ENCODE data around the gene PHC2.
"Not testable (repeated sequence)": the region's sequence is repeated elsewhere in the genome, so short reads cannot be mapped to it uniquely, and the experiment has no call there.

Gene PHC2

DNA sequence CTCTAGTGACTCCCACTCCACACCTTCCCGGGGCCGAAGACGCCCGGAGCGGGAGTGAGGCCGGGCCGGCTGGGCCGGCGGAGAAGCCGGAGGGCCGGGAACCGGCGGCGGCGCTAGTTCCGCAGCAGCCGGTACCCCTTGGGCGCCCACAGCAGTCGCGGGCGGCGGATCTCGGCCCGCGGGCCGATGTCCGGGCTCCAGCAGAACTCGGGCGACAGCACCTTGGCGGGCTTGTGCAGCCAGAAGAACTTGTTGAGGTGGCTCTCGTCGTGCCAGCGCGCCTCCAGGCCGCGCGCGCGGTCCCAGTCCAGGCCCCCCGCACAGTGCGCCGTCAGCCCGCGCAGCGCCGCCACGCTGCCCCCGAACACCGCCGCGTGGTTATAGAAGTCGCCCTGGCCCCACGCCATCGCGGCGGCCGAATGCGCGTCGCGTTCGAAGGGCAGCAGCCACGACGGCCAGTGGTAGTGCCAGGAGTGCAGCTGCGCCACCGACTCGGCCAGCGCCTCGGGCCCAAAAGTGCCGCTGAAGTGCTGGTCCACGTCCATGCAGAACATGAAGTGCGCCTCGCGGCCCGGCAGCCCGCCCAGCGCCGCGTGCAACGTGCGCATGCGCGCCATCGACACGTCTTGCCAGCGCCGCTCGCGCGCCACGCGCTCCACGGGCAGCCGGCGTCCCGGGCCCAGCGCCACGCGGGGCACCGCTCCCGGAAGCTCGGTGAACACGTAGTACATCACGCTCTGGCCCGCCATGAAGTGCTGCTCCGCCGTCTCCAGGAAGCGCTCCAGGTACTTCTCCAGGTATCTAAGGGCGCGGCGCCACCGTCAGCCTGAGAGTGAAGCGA is 124.0 kb downstream of the PHC2 start:
- no peak for DNase-seq

DNA sequence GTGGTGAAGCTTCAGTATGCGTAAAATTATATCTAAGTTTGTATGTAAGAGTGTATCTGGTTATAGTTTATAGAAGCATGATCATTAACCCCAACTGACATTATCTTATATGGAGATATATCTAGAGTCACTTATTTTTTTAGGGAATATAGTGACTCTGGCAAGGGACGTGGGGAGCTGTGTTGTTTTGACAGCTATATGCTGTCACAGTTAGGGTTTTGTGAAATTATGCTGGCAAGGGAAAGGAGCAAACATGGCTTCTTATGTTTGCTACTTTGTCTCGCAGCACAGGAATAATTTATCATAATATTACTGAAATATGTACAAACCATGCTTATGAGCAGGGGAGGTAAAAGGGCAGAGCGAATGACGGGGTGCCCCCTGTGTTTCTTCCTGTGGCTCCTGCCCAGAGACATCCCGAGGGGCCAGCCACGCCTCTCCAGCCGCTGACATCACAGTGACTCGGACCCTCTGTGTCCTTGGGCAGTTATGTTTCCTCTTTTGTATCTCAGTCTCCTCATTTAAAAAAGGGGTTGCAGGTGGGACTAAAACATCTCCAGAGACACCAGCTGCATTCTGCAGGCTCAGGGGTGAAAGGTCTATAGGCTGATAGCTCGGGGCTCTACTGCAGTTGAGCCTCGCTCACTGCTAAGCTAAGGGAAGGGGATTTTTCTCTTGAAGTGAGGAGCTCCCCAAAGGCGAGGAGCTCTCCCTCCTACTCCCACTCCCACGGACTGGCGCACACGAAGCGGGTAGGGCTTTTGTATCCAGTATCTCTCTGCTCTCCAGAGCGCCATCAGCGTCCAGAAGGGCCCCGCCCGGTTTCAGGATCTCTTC is 124.9 kb downstream of the PHC2 start:
- no peak for DNase-seq

DNA sequence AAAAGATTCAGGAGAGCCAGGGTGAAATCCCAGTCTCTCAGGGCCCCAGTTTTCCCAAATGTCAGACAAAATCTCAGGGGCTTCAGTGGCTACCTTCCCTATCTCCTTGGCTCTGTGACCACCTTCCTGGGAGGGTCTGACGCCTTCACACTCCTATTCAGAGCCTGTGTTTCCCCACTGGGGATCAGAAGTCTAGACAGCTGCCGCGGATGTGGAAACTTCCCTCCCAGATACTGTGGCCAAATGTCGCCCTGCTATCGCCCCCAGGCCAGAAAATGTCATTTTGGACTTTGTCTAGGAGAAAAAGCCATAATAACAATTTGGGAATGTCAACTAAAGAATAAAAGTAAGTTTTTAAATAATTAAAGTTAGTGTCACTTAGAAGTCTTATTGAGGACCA is 125.9 kb downstream of the PHC2 start:
- no peak for DNase-seq

DNA sequence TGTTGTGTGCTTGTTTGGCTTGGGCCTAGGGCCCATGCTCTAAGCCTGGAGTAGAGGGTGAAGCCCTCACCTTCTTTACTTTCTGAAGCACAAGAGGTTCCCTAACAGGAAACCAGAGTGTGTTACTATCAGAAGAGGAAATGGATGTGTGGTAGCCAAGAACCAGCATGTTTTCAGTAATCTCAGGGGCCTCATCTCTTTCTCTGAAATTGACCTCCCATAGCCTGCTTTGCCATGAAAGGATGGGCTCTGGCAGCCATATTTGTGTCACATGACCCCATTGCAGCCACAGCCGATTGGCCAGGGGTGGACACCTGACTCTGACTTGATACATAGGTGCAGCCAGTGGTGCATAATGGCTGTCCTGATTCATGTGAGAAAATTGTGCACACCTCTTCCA is 128.6 kb downstream of the PHC2 start:
- DNase-seq, result no peak

DNA sequence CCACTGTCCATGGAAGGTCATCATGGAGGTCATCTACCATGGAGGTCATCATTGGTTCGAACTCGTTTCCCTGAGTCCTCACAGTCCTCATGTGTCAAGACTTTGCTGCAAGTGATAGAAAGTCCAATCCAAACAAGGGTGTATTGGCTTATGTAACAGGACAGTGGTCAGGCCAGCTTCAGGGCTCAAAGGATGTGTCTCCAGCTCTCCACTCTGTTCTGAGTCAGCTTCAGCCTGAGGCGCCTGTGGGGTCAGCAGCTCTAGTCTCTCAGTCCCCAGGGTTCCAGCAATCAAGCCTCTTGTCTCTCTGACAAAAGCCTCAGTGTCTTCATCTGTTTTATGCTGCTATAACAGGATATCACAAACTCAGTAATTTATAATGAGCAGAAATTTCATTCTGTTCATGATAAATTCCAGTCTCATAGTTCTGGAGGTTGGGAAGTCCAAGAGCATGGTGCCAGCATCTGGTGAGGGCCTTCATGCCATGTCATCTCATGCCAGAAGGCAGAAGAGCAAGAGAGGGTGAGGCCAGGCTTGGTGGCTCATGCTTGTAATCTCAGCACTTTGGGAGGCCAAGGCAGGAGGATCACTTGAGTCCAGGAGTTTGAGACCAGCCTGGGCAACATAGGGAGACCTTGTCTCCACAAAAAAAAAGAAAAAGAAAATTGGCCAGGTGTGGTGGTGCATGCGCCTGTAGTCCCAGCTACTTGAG is 129.5 kb downstream of the PHC2 start:
- DNase-seq, result no peak

DNA sequence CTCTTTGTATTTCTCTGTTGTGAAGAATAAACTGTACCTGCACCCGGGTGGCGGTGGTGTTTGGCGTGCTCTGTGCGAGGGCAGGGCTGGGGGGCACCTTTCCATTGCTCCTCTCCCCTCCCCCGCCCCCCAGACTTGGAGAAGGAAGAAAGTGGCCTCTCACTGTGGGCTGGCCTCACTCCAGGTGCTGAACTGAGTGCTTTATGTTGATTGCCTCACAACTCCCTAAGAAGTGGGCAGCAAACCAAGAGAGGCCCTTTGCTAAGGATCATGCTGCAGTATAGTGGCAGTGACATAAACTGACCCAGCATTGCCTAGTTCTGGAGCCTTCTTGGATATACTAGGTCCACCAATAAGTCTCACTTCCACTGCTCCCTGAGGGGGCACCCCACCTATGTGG is 130.2 kb downstream of the PHC2 start:
- DNase-seq, result peak; percentile 21

DNA sequence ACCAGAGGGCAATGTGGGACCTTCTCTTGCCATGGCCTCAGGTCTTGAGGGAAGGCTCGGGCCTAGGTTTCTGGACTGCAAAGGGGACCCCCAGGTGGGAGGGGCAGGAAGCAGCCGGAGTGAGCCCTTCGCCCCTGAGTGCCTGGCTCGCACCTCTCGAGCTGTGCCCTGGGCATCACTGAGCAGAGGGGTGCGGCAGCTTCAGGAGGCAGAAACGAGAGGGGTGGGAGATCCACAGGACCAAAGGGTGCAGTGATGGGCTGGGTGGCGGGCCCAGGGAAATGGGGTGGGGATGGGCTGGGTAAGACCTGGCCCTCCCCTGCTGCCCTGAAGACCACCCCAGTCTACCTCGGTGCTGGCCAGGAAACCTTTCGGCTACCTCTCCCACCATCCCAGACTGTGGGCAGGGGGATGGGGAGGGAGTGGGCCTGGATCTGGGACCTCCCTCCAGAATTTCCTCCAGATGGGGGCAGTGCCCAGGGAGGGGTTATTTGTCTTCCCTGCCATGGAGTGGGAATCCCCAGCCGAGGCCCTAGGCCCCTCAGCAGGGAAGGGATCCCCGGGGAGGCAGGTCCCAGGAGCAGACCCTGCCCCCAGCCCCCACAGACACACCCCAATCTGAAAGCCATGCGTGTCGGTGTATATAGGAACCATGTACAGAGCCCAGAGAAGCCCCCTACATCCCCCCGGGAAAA is 131.3 kb downstream of the PHC2 start:
- DNase-seq, result no peak

DNA sequence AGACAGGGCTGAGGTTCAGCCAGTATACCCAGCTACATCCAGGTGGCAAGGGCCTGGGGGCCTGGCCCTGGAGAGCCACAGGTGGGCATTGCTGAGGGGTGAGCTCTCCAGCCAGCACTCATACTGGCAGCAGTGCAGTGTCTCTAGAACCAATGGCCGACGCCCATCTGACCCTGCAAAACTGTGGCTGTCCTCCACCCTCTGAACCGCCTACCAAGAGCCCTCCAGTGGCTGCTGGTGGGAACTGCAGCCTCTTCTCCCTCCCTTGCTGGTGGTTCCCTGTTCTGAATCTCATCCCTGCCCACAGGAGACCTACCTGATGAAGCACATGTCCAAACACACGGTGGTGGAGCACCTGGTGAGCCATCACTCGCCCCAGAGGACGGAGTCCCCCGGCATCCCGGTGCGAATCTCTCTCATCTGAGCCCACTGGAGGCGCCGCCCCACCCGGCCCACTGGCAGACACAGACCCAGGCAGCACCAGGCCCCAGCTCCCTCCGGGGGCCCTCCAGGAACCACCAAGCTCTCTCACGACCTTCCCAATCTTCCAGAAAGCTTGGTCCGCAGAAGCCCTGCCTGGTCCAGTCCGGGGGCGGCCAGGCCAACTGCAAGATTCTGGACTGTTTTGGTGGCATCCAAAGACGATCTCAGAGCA is 132.1 kb downstream of the PHC2 start:
- DNase-seq, result peak; percentile 6

- no peak for DNase-seq
These were observed 132.8 kb downstream of the PHC2 start for GRCh38 chr1:33297911-33298622.

DNA sequence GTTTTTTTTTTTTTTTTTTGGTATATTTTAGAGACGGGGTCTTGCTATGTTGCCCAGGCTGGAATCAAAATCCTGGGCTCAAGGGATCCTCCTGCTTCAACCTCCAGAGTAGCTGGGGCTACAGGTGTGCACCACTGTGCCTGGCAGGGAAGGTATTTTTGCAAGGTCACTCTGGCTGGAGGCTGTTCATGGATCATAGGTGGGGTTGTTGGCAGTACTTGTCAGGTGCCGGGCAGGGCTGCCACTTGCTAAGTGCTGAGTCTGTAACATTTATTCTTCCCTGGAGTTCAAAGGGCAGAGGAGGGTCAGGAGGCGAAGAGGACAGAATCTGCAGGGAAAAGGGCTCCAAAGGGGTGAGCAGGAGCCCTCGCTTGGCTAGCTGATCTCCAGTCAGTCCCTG is 134.1 kb downstream of the PHC2 start:
- DNase-seq, result no peak

GRCh38 chr1:33296082-33296458 is 134.8 kb downstream of the PHC2 start:
- DNase-seq, result no peak

GRCh38 chr1:33295450-33296081 is 135.3 kb downstream of the PHC2 start:
- DNase-seq, result peak; percentile 90

DNA sequence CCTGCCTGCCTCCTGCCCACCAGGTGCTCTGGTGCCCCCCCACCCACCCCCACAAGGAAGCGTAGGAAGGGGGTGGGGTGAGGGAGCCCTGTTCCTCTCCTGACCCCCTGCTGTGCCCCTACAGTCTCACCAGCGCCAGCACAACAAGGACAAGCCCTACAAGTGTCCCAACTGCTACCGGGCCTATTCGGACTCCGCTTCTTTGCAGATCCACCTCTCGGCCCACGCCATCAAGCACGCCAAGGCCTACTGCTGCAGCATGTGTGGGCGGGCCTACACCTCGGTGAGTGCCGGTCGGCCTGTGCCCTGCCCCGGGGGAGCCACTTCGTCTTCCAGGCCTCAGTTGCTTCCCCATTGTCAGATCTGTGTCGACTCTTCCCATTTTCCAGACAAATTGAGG is 135.9 kb downstream of the PHC2 start:
- DNase-seq, result no peak

- DNase-seq, result no peak
These were observed 136.6 kb downstream of the PHC2 start for GRCh38 chr1:33294071-33295010.

DNA sequence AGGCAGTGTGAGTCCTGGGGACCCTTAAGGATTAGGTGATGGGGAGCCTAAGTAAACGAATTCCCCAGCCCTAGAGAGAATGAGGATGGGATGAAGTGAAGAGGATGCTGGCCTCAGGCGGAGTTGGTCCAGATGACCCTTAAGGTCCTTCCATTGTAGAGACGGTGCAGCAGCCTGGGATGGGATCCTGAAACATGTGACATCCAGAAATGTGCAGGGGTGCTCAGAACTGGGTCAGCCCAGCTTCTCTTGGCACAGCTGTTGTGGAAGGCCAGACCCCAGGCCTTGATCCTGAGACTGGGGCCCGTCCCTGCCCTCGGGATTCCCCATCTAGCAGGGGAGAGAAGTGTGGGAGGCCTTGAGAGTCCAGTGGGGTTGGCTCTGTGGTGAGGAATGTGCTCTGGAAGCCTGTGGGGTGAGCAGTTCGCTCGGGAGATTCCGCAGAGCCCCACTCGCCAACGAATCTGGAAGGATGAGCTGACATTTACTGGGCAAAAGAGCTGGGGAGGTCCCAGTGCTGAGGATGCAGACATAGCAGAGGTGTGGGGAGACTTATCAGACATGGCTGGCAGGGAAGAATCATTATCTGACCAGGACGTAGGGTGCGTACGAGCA is 138.1 kb downstream of the PHC2 start:
- no peak for DNase-seq

- not testable (repeated sequence) for DNase-seq
These were observed 140.3 kb downstream of the PHC2 start for GRCh38 chr1:33290615-33291014.

- no peak for DNase-seq
These were observed 141.1 kb downstream of the PHC2 start for GRCh38 chr1:33289858-33290154.

DNA sequence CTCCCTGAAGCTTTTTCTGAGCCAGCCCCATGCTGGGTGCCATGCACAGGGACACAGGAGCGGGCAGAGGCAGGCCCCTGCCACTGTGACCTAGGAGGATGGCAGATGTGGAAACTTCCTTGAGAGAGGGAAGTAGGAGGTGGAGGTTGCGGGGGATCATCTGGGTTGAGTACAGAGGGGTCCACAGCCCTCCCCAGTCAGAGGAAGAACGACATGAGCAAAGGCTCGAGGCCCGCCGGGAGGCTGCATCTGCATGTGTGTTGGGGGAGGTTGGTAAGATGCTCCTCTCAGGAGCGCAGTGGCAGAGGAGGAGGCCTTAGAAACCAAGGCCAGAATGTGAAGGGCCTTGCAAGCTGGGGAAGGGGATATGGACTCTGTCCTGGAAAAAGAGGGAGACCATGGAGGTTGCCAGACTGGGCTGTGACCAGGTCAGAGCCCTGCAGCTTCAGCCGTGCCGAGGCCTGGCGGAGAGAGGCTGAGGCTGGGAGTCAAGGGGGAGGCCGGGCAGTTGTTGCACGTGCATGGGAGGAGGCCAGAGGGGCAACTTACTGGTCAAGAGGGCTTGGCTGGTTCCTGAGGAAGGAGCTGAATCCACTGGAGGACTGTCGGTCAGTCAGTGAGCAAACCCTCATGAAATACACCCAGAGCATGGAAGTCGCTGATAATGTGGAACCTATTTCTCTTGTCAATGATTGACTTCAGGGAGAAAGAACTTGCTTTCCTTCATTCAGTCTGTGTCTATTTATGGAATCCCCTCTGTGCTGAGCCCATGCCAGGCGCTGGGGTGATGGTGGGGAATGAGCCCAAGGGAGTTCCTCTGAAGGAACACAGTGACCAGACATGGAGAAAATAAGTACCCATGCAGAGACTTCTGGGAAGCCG is 141.7 kb downstream of the PHC2 start:
- no peak for DNase-seq

- DNase-seq, result no peak
These were observed 143.6 kb downstream of the PHC2 start for GRCh38 chr1:33287317-33287716.
